ENCODE results near the gene MSI2.

MSI2 gene

GRCh38 chr17:57502811-57503241 lies 246.5 kb downstream of the MSI2 start:
- Histone ChIP-seq H3K4me2 (ENCODE audit: low read length) (no peak overlapping the region), H3K9ac (ENCODE audit: low read depth, low read length) (no peak overlapping the region), H3K4me1 (ENCODE audit: control insufficient read depth, insufficient read depth, low read length) (peaks cover 15% of the 10 kb centered on the region), H3K36me3 (ENCODE audit: insufficient read depth, low read length) (no peaks in the 10 kb centered on the region), H3K27me3 (ENCODE audit: control insufficient read depth, insufficient read depth, low read length) (no peaks in the 10 kb centered on the region), H3K9me3 (replicated peaks; ENCODE audit: low read length) (no peaks in the 10 kb centered on the region), H3K4me3 (ENCODE audit: low read length) (no peak overlapping the region)

GRCh38 chr17:57504208-57504607 lies 247.9 kb downstream of the MSI2 start:
- Histone ChIP-seq H3K9ac (ENCODE audit: low read depth, low read length) (no peak overlapping the region), H3K4me2 (ENCODE audit: low read length) (no peak overlapping the region), H3K4me1 (ENCODE audit: control insufficient read depth, insufficient read depth, low read length) (peaks cover 16% of the 10 kb centered on the region), H3K4me3 (ENCODE audit: low read length) (no peak overlapping the region), H3K9me3 (replicated peaks; ENCODE audit: low read length) (no peaks in the 10 kb centered on the region), H3K27me3 (ENCODE audit: control insufficient read depth, insufficient read depth, low read length) (no peaks in the 10 kb centered on the region), H3K36me3 (ENCODE audit: insufficient read depth, low read length) (no peaks in the 10 kb centered on the region)

- H3K9me3 ChIP-seq (replicated peaks; ENCODE audit: low read length): no peaks in the 10 kb centered on the region
- no peak overlapping the region for H3K9ac ChIP-seq (ENCODE audit: low read depth, low read length)
- no peaks in the 10 kb centered on the region for H3K27me3 ChIP-seq (ENCODE audit: control insufficient read depth, insufficient read depth, low read length)
- no peak overlapping the region for H3K4me2 ChIP-seq (ENCODE audit: low read length)
- no peaks in the 10 kb centered on the region for H3K36me3 ChIP-seq (ENCODE audit: insufficient read depth, low read length)
- no peak overlapping the region for H3K4me3 ChIP-seq (ENCODE audit: low read length)
- H3K4me1 ChIP-seq (ENCODE audit: control insufficient read depth, insufficient read depth, low read length): peaks cover 16% of the 10 kb centered on the region
Observed at GRCh38 chr17:57505841-57506773, 249.8 kb downstream of the MSI2 start.

GRCh38 chr17:57506774-57507127 lies 250.4 kb downstream of the MSI2 start:
- Histone ChIP-seq H3K4me2 (ENCODE audit: low read length) (no peak overlapping the region), H3K36me3 (ENCODE audit: insufficient read depth, low read length) (no peaks in the 10 kb centered on the region), H3K27me3 (ENCODE audit: control insufficient read depth, insufficient read depth, low read length) (no peaks in the 10 kb centered on the region), H3K4me3 (ENCODE audit: low read length) (no peak overlapping the region), H3K9me3 (replicated peaks; ENCODE audit: low read length) (no peaks in the 10 kb centered on the region), H3K9ac (ENCODE audit: low read depth, low read length) (no peak overlapping the region), H3K4me1 (ENCODE audit: control insufficient read depth, insufficient read depth, low read length) (peaks cover 16% of the 10 kb centered on the region)

- no peaks in the 10 kb centered on the region for H3K27me3 ChIP-seq (ENCODE audit: control insufficient read depth, insufficient read depth, low read length)
- no peak overlapping the region for H3K4me2 ChIP-seq (ENCODE audit: low read length)
- no peak overlapping the region for H3K4me3 ChIP-seq (ENCODE audit: low read length)
- H3K4me1 ChIP-seq (ENCODE audit: control insufficient read depth, insufficient read depth, low read length): peaks cover 13% of the 10 kb centered on the region
- no peak overlapping the region for H3K9ac ChIP-seq (ENCODE audit: low read depth, low read length)
- H3K36me3 ChIP-seq (ENCODE audit: insufficient read depth, low read length): no peaks in the 10 kb centered on the region
- no peaks in the 10 kb centered on the region for H3K9me3 ChIP-seq (replicated peaks; ENCODE audit: low read length)
Observed at GRCh38 chr17:57507828-57508227, 251.5 kb downstream of the MSI2 start.

GRCh38 chr17:57508671-57509070 lies 252.3 kb downstream of the MSI2 start:
- no peak overlapping the region for H3K4me3 ChIP-seq (ENCODE audit: low read length)
- no peaks in the 10 kb centered on the region for H3K27me3 ChIP-seq (ENCODE audit: control insufficient read depth, insufficient read depth, low read length)
- no peak overlapping the region for H3K9ac ChIP-seq (ENCODE audit: low read depth, low read length)
- no peak overlapping the region for H3K4me2 ChIP-seq (ENCODE audit: low read length)
- H3K4me1 ChIP-seq (ENCODE audit: control insufficient read depth, insufficient read depth, low read length): peaks cover 10% of the 10 kb centered on the region
- no peaks in the 10 kb centered on the region for H3K9me3 ChIP-seq (replicated peaks; ENCODE audit: low read length)
- no peaks in the 10 kb centered on the region for H3K36me3 ChIP-seq (ENCODE audit: insufficient read depth, low read length)

- Histone ChIP-seq H3K4me2 (ENCODE audit: low read length) (no peak overlapping the region), H3K9me3 (replicated peaks; ENCODE audit: low read length) (no peaks in the 10 kb centered on the region), H3K36me3 (ENCODE audit: insufficient read depth, low read length) (no peaks in the 10 kb centered on the region), H3K9ac (ENCODE audit: low read depth, low read length) (no peak overlapping the region), H3K4me1 (ENCODE audit: control insufficient read depth, insufficient read depth, low read length) (peaks cover 10% of the 10 kb centered on the region), H3K4me3 (ENCODE audit: low read length) (no peak overlapping the region), H3K27me3 (ENCODE audit: control insufficient read depth, insufficient read depth, low read length) (no peaks in the 10 kb centered on the region)
Observed at GRCh38 chr17:57511475-57512123, 255.3 kb downstream of the MSI2 start.

GRCh38 chr17:57512258-57512657 lies 255.9 kb downstream of the MSI2 start:
- no peaks in the 10 kb centered on the region for H3K36me3 ChIP-seq (ENCODE audit: insufficient read depth, low read length)
- no peak overlapping the region for H3K4me3 ChIP-seq (ENCODE audit: low read length)
- no peak overlapping the region for H3K9ac ChIP-seq (ENCODE audit: low read depth, low read length)
- H3K4me1 ChIP-seq (ENCODE audit: control insufficient read depth, insufficient read depth, low read length): peaks cover 7% of the 10 kb centered on the region
- no peak overlapping the region for H3K4me2 ChIP-seq (ENCODE audit: low read length)
- no peaks in the 10 kb centered on the region for H3K9me3 ChIP-seq (replicated peaks; ENCODE audit: low read length)
- H3K27me3 ChIP-seq (ENCODE audit: control insufficient read depth, insufficient read depth, low read length): no peaks in the 10 kb centered on the region

GRCh38 chr17:57512691-57513090 lies 256.4 kb downstream of the MSI2 start:
- H3K36me3 ChIP-seq (ENCODE audit: insufficient read depth, low read length): no peaks in the 10 kb centered on the region
- H3K9me3 ChIP-seq (replicated peaks; ENCODE audit: low read length): no peaks in the 10 kb centered on the region
- no peak overlapping the region for H3K4me2 ChIP-seq (ENCODE audit: low read length)
- H3K4me3 ChIP-seq (ENCODE audit: low read length): no peak overlapping the region
- H3K27me3 ChIP-seq (ENCODE audit: control insufficient read depth, insufficient read depth, low read length): no peaks in the 10 kb centered on the region
- peaks cover 3% of the 10 kb centered on the region for H3K4me1 ChIP-seq (ENCODE audit: control insufficient read depth, insufficient read depth, low read length)
- H3K9ac ChIP-seq (ENCODE audit: low read depth, low read length): no peak overlapping the region

GRCh38 chr17:57513569-57513968 lies 257.2 kb downstream of the MSI2 start:
- no peak overlapping the region for H3K9ac ChIP-seq (ENCODE audit: low read depth, low read length)
- no peaks in the 10 kb centered on the region for H3K9me3 ChIP-seq (replicated peaks; ENCODE audit: low read length)
- no peak overlapping the region for H3K4me3 ChIP-seq (ENCODE audit: low read length)
- no peaks in the 10 kb centered on the region for H3K27me3 ChIP-seq (ENCODE audit: control insufficient read depth, insufficient read depth, low read length)
- no peak overlapping the region for H3K4me2 ChIP-seq (ENCODE audit: low read length)
- H3K4me1 ChIP-seq (ENCODE audit: control insufficient read depth, insufficient read depth, low read length): peaks cover 6% of the 10 kb centered on the region
- no peaks in the 10 kb centered on the region for H3K36me3 ChIP-seq (ENCODE audit: insufficient read depth, low read length)

GRCh38 chr17:57514614-57515013 lies 258.3 kb downstream of the MSI2 start:
- H3K9ac ChIP-seq (ENCODE audit: low read depth, low read length): no peak overlapping the region
- H3K36me3 ChIP-seq (ENCODE audit: insufficient read depth, low read length): no peaks in the 10 kb centered on the region
- no peaks in the 10 kb centered on the region for H3K27me3 ChIP-seq (ENCODE audit: control insufficient read depth, insufficient read depth, low read length)
- peaks cover 14% of the 10 kb centered on the region for H3K4me1 ChIP-seq (ENCODE audit: control insufficient read depth, insufficient read depth, low read length)
- no peaks in the 10 kb centered on the region for H3K9me3 ChIP-seq (replicated peaks; ENCODE audit: low read length)
- no peak overlapping the region for H3K4me3 ChIP-seq (ENCODE audit: low read length)
- H3K4me2 ChIP-seq (ENCODE audit: low read length): no peak overlapping the region

Measured in skeletal muscle satellite cell (primary cell).